TTC549 (cell line): Measurements from ENCODE around the gene CFAP299.
"Not testable (repeated sequence)": the region's sequence is repeated elsewhere in the genome, so short reads cannot be mapped to it uniquely, and the experiment has no call there.

Experiments used
- FAIRE-seq: peaks from 2 replicates; lab custom pipeline; 2012; peaks lifted over from hg19 to GRCh38; lab: Jason Lieb, UNC

Gene CFAP299

DNA sequence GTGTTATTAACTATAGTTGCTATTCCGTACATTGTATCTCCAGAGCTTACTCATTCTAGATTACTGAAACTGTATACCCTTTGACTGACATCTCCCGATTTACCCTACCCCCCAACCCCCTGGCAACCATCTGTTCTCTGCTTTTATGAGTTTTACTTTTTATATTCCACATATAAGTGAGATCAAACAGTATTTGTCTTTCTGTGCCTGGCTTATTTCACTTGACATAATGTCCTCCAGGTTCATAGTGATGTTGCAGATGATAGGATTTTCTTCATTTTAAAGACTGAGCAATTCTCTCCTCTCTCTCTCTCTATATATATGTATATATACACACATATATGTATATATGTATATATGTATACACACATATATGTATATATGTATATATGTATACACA lies 54.6 kb downstream of the CFAP299 start:
- no peak for FAIRE-seq

GRCh38 chr4:80393246-80393969 lies 57.9 kb downstream of the CFAP299 start:
- no peak for FAIRE-seq

DNA sequence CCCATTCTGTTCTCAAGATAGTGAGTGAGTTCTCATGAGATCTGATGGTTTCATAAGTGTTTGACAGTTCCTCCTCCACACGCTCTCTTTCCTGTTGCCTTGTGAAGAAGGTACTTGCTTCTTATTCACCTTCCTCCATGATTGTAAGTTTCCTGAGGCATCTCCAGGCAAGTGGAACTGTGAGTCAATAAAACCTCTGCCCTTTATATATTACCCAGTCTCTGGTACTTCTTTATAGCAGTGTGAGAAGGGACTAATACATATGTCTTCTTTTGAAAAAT lies 58.4 kb downstream of the CFAP299 start:
- FAIRE-seq = no peak

- no peak for FAIRE-seq
These were observed 71.7 kb downstream of the CFAP299 start for GRCh38 chr4:80407246-80407645.

GRCh38 chr4:80409809-80410208 lies 74.3 kb downstream of the CFAP299 start:
- no peak for FAIRE-seq

GRCh38 chr4:80412322-80412721 lies 76.8 kb downstream of the CFAP299 start:
- no peak for FAIRE-seq

DNA sequence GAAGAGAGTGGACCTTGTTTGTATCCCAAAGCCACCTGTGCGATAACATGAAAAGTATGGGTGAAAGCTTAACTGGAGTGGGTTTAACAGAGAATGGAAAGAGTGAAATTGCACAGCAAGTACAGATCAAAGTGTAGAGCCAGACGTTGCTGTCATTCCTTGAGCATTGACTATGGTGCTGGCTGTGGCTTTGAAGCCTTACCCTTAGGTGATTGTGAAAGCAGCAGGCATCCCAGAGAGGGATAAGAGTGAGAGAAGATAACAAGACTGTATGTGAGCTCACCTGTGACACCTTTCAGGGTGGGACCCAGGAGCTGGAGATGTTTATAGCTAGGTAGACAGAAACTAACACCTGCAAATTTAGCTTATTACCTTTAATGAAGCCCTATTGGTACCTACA lies 77.6 kb downstream of the CFAP299 start:
- no peak for FAIRE-seq

GRCh38 chr4:80417019-80417418 lies 81.5 kb downstream of the CFAP299 start:
- FAIRE-seq = no peak

GRCh38 chr4:80419946-80420345 lies 84.4 kb downstream of the CFAP299 start:
- FAIRE-seq = no peak

DNA sequence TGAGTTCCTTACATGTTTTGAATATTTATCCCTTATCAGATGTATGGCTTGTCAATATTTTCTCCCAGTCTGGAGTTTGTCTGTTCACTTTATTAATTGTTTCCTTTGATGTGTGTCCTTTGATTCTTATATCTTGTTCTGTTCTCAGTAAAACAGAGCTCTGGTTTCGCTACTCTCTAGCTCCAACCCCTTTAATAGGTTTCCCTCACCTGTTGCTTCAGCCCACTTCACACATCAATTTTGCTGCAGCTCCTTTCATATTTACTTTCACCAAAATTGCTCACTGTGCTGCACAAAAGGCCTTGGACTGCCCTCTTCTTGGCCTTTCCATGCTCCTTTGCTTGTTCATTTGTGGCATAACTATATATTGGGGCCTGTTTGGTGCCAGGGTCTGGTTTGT lies 85.1 kb downstream of the CFAP299 start:
- no peak for FAIRE-seq

DNA sequence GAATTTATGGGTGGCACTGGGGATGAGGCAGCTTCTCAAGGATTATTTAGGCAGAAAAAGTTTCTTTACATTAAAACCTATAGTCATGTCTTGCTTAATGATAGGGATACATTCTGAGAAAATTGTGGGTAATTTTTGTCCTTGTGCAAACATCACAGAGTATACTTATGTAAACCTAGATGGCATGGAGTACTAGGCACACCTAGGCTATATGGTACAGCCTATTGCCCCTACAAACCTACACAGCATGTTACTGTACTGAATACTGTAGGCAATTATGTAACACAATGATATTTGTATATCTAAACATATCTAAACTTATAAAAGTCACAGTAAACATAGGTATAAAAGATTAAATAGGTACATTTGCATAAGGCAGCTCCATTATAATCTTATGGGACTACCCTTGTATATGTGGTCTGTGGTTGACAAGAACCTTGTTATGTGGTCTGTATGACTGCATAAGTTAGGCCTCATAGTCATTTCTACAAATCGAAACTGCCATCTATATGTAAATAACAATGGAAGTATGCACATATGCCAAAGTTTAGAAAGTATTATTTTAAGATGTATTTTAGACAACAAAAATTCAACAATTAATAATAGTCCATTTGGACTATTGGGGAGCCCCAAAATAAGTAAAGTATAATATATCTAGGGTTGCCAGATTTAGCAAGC lies 87.3 kb downstream of the CFAP299 start:
- no peak for FAIRE-seq

GRCh38 chr4:80423553-80424224 lies 88.2 kb downstream of the CFAP299 start:
- FAIRE-seq = no peak

DNA sequence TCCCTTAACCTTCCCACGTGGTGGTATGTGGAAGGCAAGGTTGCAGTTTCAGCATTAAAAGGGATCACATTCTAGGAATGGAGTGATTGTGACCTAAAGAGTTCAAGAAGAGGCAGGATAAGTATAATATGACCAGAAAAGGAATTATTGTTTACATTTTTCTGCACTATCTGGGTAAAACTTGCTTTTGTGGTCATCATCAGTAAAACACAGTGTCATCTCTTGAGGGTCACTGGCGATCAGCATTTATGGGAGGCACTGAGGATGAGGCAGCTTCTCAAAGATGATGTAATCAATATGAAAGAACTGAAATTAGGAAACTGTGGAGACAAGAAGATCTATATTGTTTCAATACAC lies 88.7 kb downstream of the CFAP299 start:
- FAIRE-seq = no peak

DNA sequence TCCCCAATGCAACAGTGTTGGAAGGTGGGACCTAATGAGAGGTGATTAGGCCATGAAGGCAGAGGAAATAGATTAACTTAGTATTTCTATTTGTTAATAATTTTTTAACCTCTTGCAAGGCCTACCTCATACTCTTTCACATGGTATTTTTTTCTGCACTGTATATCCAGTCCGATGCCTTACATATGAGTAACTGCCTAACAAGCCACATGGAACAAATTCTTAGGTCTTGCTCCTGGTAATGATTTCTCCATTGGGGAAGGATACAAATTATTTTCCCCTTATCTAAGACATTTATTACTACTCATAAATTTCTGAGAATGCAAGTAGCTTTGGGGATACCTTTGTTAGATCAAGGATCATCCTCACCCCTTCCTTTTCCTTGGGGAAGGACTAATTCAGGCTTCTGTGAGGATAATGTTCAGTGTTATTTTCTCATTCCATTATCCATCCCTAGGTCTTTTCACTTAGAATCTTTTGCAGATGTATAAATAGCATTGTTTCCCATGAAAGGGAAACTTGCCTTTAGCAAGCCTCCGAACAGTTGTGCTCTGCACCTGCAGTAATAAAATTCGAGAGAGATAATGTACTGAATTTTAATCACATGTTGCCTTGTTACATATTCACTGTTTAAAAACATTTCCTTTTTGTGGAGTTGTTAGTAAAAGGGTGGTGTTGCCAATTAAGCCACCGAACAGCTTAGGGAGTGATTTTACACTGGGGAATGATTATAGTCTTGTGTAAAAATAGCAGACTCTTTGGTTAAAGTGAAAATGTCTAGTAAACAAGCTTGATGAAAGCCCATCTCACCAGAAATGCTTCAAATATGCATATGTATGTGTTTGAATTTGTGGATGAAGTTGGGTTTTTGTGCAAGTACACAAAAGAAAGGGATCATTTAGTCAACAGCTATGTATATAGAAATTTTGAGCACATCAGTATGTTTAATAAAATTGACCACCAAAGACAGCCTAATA lies 89.9 kb downstream of the CFAP299 start:
- FAIRE-seq = no peak

DNA sequence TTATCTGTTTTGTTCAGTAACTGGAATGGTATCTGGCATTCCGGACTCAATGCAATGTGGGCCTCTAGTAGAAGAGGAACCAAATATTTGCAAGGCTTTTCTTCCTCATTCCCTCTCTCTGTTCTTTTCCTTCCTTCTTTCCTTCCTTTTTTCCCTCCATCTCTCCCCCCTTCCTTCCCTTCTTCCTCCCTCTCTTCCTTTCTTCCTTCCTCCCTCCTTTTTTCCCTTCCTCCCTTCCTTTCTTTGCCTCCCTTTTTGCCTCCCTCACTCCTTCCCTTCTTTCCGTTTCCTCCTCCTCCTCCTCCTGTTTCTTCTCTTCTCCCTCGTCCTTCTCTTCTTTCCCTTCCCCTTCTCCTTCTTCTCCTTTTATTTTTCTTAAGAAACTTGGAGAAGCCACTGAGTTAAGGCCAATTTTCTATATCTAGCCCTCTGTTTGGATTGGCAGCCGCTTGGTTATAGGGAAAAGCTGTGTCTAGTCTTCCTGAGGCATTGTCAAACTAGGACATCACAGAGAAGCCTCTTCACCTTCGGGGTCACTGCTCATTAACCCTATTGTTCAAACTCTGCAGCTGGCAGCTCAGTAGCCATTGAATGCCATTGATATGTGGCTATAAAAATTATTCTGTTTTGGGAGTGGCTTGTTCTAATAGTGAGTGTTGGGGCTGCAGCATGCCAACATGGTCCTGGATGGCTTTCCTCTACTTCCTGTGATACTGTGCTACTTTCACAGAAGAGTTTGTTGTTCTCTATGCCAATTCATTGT lies 95.9 kb downstream of the CFAP299 start:
- no peak for FAIRE-seq

- no peak for FAIRE-seq
These were observed 98.7 kb downstream of the CFAP299 start for GRCh38 chr4:80434238-80434637.

DNA sequence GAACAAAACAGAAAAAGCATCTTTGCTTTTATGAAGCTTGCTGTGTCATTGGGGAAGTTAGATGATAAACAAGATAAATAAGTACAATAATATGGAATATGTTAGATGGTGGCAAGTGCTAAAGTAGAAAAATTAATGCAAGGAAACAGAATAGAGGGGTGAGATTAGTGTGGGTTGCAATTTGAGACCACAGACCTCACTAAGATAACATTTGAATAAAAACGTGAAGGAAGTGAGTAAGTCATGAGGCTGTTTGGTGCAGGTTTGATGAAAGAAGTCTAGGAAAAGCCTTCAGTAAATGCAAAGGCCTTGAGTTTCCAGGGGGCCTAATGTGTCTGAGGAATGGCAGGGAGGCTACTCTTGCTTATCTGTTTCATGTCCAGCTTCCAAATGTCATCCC lies 102.5 kb downstream of the CFAP299 start:
- FAIRE-seq = no peak

- not testable (repeated sequence) for FAIRE-seq
These were observed 103.9 kb downstream of the CFAP299 start for GRCh38 chr4:80439294-80440061.

GRCh38 chr4:80446248-80446647 lies 110.7 kb downstream of the CFAP299 start:
- no peak for FAIRE-seq

GRCh38 chr4:80446664-80447063 lies 111.1 kb downstream of the CFAP299 start:
- no peak for FAIRE-seq

DNA sequence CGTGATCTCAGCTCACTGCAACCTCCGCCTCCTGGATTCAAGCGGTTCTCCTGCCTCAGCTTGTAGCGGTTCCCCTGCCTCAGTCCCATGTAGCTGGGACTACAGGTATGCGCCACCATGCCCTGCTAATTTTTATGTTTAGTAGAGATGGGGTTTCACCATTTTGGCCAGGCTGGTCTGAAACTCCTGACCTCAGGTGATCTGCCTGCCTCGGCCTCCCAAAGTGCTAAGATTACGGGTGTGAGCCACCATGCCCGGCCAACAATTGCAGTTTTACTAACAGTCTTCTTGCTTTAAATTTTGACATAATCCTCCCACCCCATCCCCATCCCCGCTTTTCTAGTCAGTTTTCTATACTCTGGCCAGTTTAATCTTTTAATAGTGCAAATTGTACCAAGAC lies 112.0 kb downstream of the CFAP299 start:
- no peak for FAIRE-seq
